Measurements from ENCODE around the gene PCNT.
"Not testable (repeated sequence)": the region's sequence is repeated elsewhere in the genome, so short reads cannot be mapped to it uniquely, and the experiment has no call there.

The PCNT gene

GRCh38 chr21:46356494-46357334 lies 32.8 kb downstream of the PCNT start:
- in situ Hi-C loops (cut with MboI; ENCODE audit: low sequenced_read_pairs), result no loop called here

GRCh38 chr21:46357335-46357604 lies 33.3 kb downstream of the PCNT start:
- in situ Hi-C loops (cut with MboI; ENCODE audit: low sequenced_read_pairs), result no loop called here

- in situ Hi-C loops (cut with MboI; ENCODE audit: low sequenced_read_pairs), result no loop called here
Measured at GRCh38 chr21:46357684-46358425, 33.9 kb downstream of the PCNT start.

- in situ Hi-C loops (cut with MboI; ENCODE audit: low sequenced_read_pairs), result no loop called here
Measured at GRCh38 chr21:46361176-46361575, 37.2 kb downstream of the PCNT start.

GRCh38 chr21:46361935-46362334 lies 38.0 kb downstream of the PCNT start:
- in situ Hi-C loops (cut with MboI; ENCODE audit: low sequenced_read_pairs), result no loop called here

GRCh38 chr21:46362946-46363345 lies 39.0 kb downstream of the PCNT start:
- in situ Hi-C loops (cut with MboI; ENCODE audit: low sequenced_read_pairs), result no loop called here

- in situ Hi-C loops (cut with MboI; ENCODE audit: low sequenced_read_pairs), result no loop called here
Measured at GRCh38 chr21:46363698-46364097, 39.7 kb downstream of the PCNT start.

GRCh38 chr21:46366091-46366490 lies 42.1 kb downstream of the PCNT start:
- in situ Hi-C loops (cut with MboI; ENCODE audit: low sequenced_read_pairs), result no loop called here

- in situ Hi-C loops (cut with MboI; ENCODE audit: low sequenced_read_pairs), result no loop called here
Measured at GRCh38 chr21:46366561-46366960, 42.6 kb downstream of the PCNT start.

GRCh38 chr21:46366966-46367365 lies 43.0 kb downstream of the PCNT start:
- in situ Hi-C loops (cut with MboI; ENCODE audit: low sequenced_read_pairs), result no loop called here

GRCh38 chr21:46368533-46369285 lies 44.8 kb downstream of the PCNT start:
- in situ Hi-C loops (cut with MboI; ENCODE audit: low sequenced_read_pairs), result no loop called here

GRCh38 chr21:46369520-46370235 lies 45.7 kb downstream of the PCNT start:
- in situ Hi-C loops (cut with MboI; ENCODE audit: low sequenced_read_pairs), result no loop called here

- in situ Hi-C loops (cut with MboI; ENCODE audit: low sequenced_read_pairs), result no loop called here
Measured at GRCh38 chr21:46371204-46372013, 47.5 kb downstream of the PCNT start.

- in situ Hi-C loops (cut with MboI; ENCODE audit: low sequenced_read_pairs), result no loop called here
Measured at GRCh38 chr21:46372014-46372485, 48.1 kb downstream of the PCNT start.

GRCh38 chr21:46372947-46373346 lies 49.0 kb downstream of the PCNT start:
- in situ Hi-C loops (cut with MboI; ENCODE audit: low sequenced_read_pairs), result not testable (repeated sequence)

GRCh38 chr21:46374761-46375389 lies 50.9 kb downstream of the PCNT start:
- in situ Hi-C loops (cut with MboI; ENCODE audit: low sequenced_read_pairs), result no loop called here

- in situ Hi-C loops (cut with MboI; ENCODE audit: low sequenced_read_pairs), result no loop called here
Measured at GRCh38 chr21:46375560-46376230, 51.7 kb downstream of the PCNT start.

- in situ Hi-C loops (cut with MboI; ENCODE audit: low sequenced_read_pairs), result no loop called here
Measured at GRCh38 chr21:46376231-46376628, 52.3 kb downstream of the PCNT start.

GRCh38 chr21:46376856-46377453 lies 53.0 kb downstream of the PCNT start:
- in situ Hi-C loops (cut with MboI; ENCODE audit: low sequenced_read_pairs), result no loop called here

All from HL-60/S4 (cell line).